ENCODE data around the gene NOS2.
"Not testable (repeated sequence)": the region's sequence is repeated elsewhere in the genome, so short reads cannot be mapped to it uniquely, and the experiment has no call there.

NOS2 gene

DNA sequence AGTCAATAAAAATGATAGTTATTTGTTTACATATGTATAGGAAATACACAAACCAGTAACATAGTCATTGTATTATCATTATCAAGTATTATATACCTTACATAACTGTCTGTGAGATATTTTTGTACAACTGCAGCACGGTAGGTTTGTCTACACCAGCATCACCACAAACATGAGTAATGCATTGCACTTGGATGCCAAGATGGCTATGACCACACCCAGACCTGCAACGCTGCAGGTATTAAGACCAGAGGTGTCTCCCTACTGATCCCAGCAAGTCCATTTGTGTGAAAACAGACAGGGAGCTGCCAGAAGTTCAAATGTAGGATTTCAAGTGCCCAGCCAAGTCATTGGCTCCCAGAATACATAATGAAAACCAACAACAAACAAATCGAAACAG, 34.2 kb upstream of the NOS2 start:
- DNase-seq (ENCODE audit: low spot score in 2 of 2) (no peak), ATAC-seq (replicated peaks; ENCODE audit: extremely low read depth, poor library complexity, severe bottlenecking) (no peak)
- Mint-ChIP-seq H3K27me3 (no peaks in the 10 kb centered on the region), H3K27ac (ENCODE audit: low read depth) (no peak overlapping the region), H3K36me3 (ENCODE audit: insufficient read depth) (no peaks in the 10 kb centered on the region), H3K4me3 (no peak overlapping the region), H3K4me1 (no peaks in the 10 kb centered on the region), H3K9me3 (peaks cover 5% of the 10 kb centered on the region)

DNA sequence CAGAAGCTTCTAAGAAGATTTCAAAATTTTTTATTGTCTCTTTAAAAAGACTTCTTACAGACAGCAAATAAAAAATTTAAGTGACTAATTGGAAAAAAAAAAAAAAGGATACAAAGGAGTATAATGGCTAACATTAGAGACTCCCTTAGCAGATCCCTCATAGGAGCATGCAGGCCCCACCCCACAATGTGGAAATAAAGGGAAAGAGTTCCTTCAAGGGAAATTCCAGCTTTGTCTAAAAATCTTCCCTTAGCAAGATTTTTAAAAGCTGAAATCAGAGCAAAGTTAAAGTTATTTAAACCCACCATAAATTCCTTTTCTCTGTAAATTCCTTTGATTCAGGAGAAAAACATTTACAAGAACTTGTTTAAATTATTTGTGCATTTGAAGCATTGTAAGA, 32.5 kb upstream of the NOS2 start:
- no peak for DNase-seq (ENCODE audit: low spot score in 2 of 2)
- no peaks in the 10 kb centered on the region for H3K27me3 Mint-ChIP-seq
- ATAC-seq (replicated peaks; ENCODE audit: extremely low read depth, poor library complexity, severe bottlenecking): no peak
- no peak overlapping the region for H3K27ac Mint-ChIP-seq (ENCODE audit: low read depth)
- H3K9me3 Mint-ChIP-seq: peaks cover 5% of the 10 kb centered on the region
- no peaks in the 10 kb centered on the region for H3K4me1 Mint-ChIP-seq
- peaks cover 1% of the 10 kb centered on the region for H3K36me3 Mint-ChIP-seq (ENCODE audit: insufficient read depth)
- H3K4me3 Mint-ChIP-seq: no peak overlapping the region

DNA sequence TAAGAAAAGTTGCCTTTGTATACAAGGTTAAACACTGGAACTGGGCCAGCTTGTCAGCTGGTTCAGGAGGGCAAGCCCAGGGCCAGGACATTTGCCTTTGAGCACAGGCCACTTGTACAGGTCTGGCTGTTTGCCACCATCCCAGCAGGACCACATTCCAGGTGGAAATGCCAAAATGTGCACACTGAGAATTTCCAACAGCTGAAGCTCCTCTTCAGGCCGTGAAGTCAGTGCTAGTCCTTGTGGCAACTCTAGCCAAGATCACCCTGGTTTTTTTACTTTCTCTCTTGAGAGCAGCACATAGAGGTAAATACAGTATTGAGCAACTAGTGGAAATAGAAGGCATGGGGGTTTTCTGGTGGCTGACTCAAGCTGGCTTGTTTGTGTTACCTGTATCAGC, 29.6 kb upstream of the NOS2 start:
- not testable (repeated sequence) for H3K27me3 Mint-ChIP-seq; H3K36me3 Mint-ChIP-seq (ENCODE audit: insufficient read depth); ATAC-seq (replicated peaks; ENCODE audit: extremely low read depth, poor library complexity, severe bottlenecking); H3K4me3 Mint-ChIP-seq; H3K4me1 Mint-ChIP-seq; H3K9me3 Mint-ChIP-seq; DNase-seq (ENCODE audit: low spot score in 2 of 2); H3K27ac Mint-ChIP-seq (ENCODE audit: low read depth)

DNA sequence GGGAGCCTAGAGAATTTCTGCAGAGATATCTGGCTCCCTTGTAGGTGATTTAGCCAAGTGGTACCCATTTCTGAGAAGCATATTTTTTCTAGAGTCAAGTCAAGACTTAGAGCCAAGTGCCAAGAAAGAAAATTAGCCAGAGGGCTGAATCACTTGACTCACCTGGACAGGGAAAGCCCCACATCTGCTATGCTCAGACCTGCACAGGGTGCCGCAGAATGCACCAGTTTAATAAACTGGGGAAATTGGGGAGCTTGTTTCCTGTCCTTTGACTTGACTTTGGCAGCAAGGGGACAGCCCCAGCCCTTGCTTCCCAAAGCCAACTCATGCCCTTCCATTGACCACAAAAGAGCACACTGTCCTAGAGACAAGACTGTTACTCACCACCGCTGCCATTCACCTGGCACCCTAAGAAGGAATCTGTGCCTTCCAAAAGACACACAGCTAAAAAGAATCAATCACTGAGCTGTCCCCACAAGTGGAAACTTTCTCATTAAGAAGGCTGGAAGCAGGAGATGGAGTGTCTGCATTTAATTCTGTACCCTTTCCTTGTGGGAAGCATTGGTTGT, 28.9 kb upstream of the NOS2 start:
- H3K4me1 Mint-ChIP-seq; H3K27ac Mint-ChIP-seq (ENCODE audit: low read depth); ATAC-seq (replicated peaks; ENCODE audit: extremely low read depth, poor library complexity, severe bottlenecking); DNase-seq (ENCODE audit: low spot score in 2 of 2); H3K27me3 Mint-ChIP-seq; H3K9me3 Mint-ChIP-seq; H3K4me3 Mint-ChIP-seq; H3K36me3 Mint-ChIP-seq (ENCODE audit: insufficient read depth): not testable (repeated sequence)

DNA sequence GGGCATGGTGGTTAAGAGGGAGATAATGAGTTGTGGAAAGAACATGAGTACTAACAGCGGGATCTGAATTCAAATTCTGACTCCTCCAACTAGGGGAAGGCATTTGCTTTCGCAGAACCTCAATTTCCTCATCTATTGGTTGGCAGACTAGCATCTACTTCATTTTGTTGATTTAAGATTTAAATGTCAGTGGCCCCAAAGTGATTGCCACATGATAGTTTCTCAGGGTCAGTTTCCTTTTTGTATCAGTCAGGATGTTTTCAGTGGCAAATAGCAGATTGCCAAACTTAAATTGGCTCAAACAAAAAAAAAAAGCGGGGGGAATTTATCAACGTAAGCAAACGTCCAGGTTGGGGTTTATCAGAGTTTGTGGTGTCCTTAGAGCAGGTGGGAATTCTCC, 25.1 kb upstream of the NOS2 start:
- Mint-ChIP-seq H3K9me3 (peaks cover 11% of the 10 kb centered on the region), H3K36me3 (ENCODE audit: insufficient read depth) (peaks cover 1% of the 10 kb centered on the region), H3K27me3 (peaks cover 9% of the 10 kb centered on the region), H3K4me3 (no peak overlapping the region), H3K4me1 (no peaks in the 10 kb centered on the region), H3K27ac (ENCODE audit: low read depth) (no peak overlapping the region)
- no peak for ATAC-seq (replicated peaks; ENCODE audit: extremely low read depth, poor library complexity, severe bottlenecking)
- DNase-seq (ENCODE audit: low spot score in 2 of 2): no peak

DNA sequence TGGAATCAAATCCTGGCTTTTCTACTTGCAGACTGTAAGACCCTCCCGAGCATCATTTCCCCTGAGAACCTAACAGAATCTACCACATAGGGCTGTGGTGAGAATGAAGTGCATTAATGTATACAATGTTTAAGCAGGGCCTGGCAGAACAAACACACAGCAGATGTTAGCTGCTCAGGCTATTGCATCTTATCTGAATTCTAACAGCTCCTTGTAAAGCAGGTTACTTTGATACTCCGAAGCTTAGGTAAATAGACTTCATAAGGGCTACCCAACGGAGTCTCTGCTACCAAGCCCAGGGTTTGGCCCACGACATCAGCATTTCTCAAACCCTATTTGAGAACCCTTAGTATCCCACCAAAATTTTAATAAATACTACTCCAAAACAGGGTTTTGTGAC, 24.4 kb upstream of the NOS2 start:
- Mint-ChIP-seq H3K4me3 (no peak overlapping the region), H3K4me1 (no peaks in the 10 kb centered on the region), H3K9me3 (peaks cover 11% of the 10 kb centered on the region), H3K36me3 (ENCODE audit: insufficient read depth) (peaks cover 1% of the 10 kb centered on the region), H3K27ac (ENCODE audit: low read depth) (no peak overlapping the region), H3K27me3 (peaks cover 9% of the 10 kb centered on the region)
- no peak for ATAC-seq (replicated peaks; ENCODE audit: extremely low read depth, poor library complexity, severe bottlenecking)
- DNase-seq (ENCODE audit: low spot score in 2 of 2): no peak

DNA sequence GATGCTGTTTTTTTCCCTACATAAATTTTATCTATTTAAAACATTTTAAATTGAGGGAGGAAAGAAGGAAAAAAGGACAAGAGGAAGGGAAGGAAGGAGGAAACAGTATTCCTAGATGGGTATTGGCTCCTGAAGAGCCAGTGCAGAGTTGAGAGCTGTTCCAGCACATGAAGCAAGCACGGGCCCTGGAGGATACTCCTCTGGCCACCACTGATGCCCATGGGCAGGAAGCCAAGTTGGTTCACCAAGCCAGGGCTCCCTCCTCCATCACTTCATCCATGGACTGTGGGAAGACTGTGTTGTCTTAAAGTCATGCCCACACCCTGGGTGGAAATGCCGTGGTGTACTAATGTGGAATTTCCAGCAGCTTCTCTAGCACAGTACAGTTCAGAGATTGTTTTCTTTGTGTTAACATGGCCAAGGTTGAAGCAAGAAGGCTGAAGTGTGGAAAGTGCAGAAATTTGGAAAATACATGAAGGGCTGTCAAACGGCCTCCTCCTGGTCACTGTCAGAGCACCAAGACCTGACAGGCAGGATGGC, 23.9 kb upstream of the NOS2 start:
- ATAC-seq (replicated peaks; ENCODE audit: extremely low read depth, poor library complexity, severe bottlenecking) (no peak), DNase-seq (ENCODE audit: low spot score in 2 of 2) (no peak)
- Mint-ChIP-seq H3K9me3 (peaks cover 11% of the 10 kb centered on the region), H3K36me3 (ENCODE audit: insufficient read depth) (peaks cover 1% of the 10 kb centered on the region), H3K27ac (ENCODE audit: low read depth) (no peak overlapping the region), H3K27me3 (peaks cover 9% of the 10 kb centered on the region), H3K4me1 (no peaks in the 10 kb centered on the region), H3K4me3 (no peak overlapping the region)

DNA sequence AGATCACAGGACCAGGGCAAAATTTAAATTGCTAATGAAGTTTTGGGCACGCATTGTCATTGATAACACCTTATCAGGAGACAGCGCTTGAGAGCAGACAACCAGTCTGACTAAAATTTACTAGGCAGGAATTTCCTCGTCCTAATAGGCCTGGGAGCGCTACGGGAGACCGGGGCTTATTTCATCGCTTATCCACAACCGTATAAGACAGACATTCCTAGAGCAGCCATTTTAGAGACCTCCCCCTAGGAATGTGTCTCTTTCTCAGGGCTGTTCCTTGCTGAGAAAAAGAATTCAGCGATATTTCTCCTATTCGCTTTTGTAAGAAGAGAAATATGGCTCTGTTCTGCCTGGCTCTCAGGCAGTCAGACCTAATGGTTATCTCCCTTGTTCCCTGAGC, 21.8 kb upstream of the NOS2 start:
- not testable (repeated sequence) for DNase-seq (ENCODE audit: low spot score in 2 of 2); H3K27ac Mint-ChIP-seq (ENCODE audit: low read depth); H3K4me1 Mint-ChIP-seq; ATAC-seq (replicated peaks; ENCODE audit: extremely low read depth, poor library complexity, severe bottlenecking); H3K27me3 Mint-ChIP-seq; H3K36me3 Mint-ChIP-seq (ENCODE audit: insufficient read depth); H3K4me3 Mint-ChIP-seq
- H3K9me3 Mint-ChIP-seq: peaks cover 11% of the 10 kb centered on the region

DNA sequence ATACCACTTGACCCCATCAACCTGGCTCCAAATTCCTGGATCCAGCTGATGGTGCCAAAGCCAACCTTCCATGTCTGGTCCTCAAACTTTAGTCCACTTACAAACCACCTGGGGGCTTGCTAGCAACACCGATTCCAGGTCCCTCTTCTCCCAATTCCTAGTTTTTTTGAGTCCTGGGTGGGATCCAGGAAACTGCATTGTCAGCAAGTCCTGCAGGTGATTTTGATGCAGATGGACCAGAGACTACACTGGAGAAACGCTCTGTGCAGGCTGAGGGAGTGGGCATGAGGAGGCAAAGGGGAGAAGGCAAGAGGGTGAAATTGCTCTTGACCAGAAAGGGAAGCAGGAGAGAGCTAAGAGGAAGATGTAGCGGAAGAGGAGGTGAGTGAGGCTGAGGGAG, 21.0 kb upstream of the NOS2 start:
- H3K27ac Mint-ChIP-seq (ENCODE audit: low read depth): no peak overlapping the region
- no peak for DNase-seq (ENCODE audit: low spot score in 2 of 2)
- no peak overlapping the region for H3K4me3 Mint-ChIP-seq
- peaks cover 11% of the 10 kb centered on the region for H3K9me3 Mint-ChIP-seq
- no peak for ATAC-seq (replicated peaks; ENCODE audit: extremely low read depth, poor library complexity, severe bottlenecking)
- H3K4me1 Mint-ChIP-seq: no peaks in the 10 kb centered on the region
- H3K36me3 Mint-ChIP-seq (ENCODE audit: insufficient read depth): no peaks in the 10 kb centered on the region
- H3K27me3 Mint-ChIP-seq: peaks cover 1% of the 10 kb centered on the region

DNA sequence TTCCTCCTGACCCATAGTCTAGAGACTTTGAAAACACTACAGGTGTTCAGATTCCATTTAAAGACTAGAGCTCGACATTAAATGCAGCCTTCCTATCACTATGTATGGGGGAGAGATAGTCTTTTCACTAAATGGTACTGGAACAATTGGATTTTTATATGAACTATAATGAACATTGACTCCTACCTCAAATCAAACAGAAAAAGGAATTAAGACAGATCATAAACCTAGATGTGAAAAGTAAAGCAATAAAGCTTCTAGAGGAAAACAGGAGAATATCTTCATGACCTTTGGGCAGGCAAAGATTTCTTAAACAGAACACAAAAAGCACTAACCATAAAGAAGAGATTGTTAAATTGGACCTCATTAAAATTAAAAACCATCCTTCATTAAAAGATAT, 18.8 kb upstream of the NOS2 start:
- H3K27me3 Mint-ChIP-seq: no peaks in the 10 kb centered on the region
- H3K9me3 Mint-ChIP-seq: peaks cover 11% of the 10 kb centered on the region
- no peak overlapping the region for H3K27ac Mint-ChIP-seq (ENCODE audit: low read depth)
- no peaks in the 10 kb centered on the region for H3K4me1 Mint-ChIP-seq
- H3K36me3 Mint-ChIP-seq (ENCODE audit: insufficient read depth): no peaks in the 10 kb centered on the region
- no peak for DNase-seq (ENCODE audit: low spot score in 2 of 2)
- H3K4me3 Mint-ChIP-seq: no peak overlapping the region
- no peak for ATAC-seq (replicated peaks; ENCODE audit: extremely low read depth, poor library complexity, severe bottlenecking)

DNA sequence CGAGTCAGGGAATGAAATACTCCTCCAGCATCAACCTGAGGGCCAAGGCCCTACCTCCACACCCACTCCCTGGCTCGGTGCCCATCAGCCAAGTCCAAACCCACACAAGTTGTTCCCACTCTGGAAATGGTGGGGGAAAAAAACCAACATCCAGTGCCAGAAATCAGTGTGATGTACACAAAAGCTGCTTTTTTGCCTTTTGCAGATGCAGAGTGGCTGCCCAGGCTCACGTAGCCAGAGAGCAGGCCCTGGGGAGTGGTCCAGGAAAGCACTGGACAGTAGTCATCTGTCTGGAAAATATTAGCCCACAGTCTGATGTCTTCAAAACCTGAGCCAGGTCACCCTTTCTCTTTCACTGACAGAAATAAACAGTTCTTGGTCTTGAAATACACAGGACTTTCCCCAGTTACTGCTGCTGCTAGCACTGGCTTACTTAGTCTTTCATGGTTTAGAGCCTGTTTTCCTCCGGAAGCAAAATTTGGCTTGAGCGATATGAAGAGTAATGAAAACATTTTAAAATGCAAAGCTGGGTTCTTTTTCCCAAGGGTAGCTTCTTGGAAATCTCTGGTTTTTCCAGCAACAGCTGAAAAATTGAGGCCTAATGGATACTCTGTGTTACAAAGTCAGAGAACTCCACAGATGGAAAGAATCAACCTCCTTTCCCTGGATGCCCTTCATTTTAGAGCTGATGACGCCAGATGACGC, 18.2 kb upstream of the NOS2 start:
- Mint-ChIP-seq H3K27ac (ENCODE audit: low read depth) (no peak overlapping the region), H3K36me3 (ENCODE audit: insufficient read depth) (no peaks in the 10 kb centered on the region), H3K4me1 (no peaks in the 10 kb centered on the region), H3K4me3 (no peak overlapping the region), H3K9me3 (peaks cover 11% of the 10 kb centered on the region), H3K27me3 (no peaks in the 10 kb centered on the region)
- DNase-seq (ENCODE audit: low spot score in 2 of 2) (no peak), ATAC-seq (replicated peaks; ENCODE audit: extremely low read depth, poor library complexity, severe bottlenecking) (no peak)

DNA sequence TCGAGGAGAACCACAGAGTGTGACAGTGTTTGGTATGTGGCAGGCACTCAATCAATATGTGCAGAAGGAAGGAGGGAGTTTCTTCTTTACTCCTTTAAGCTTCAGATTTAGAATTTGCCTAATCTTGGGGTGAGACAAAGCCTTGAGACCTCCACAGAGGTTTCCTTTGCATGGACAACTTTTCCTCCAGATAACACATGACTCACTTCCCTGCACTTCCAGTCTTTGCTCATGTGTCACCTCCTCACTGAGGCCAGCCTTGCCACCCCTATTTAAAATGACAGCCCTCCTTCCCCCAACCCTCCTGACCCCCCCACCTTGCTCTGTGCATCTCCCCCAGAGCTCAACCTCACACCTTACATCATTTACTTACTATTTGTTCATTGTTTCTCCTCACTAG, 17.4 kb upstream of the NOS2 start:
- H3K36me3 Mint-ChIP-seq (ENCODE audit: insufficient read depth): no peaks in the 10 kb centered on the region
- DNase-seq (ENCODE audit: low spot score in 2 of 2) (no peak), ATAC-seq (replicated peaks; ENCODE audit: extremely low read depth, poor library complexity, severe bottlenecking) (no peak)
- H3K27ac Mint-ChIP-seq (ENCODE audit: low read depth): no peak overlapping the region
- no peak overlapping the region for H3K4me3 Mint-ChIP-seq
- peaks cover 11% of the 10 kb centered on the region for H3K9me3 Mint-ChIP-seq
- H3K4me1 Mint-ChIP-seq: no peaks in the 10 kb centered on the region
- no peaks in the 10 kb centered on the region for H3K27me3 Mint-ChIP-seq

DNA sequence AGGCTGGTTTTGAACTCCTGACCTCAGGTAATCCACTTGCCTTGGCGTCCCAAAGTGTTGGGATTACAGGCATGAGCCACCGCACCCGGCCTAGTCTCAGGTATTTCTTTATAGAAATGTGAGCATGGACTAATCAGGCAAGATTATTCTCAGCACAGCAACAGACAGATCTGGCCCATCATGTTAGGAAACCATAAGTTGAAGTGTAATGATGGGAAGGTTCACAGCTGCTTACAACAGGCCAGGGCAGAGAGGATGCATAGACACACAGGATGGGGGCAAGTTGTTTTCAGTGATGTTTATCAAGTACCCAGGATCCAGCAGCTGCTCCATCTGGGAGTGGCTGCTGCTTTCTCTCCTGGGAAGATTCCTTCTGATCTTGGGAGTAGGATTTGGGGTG, 16.6 kb upstream of the NOS2 start:
- H3K36me3 Mint-ChIP-seq (ENCODE audit: insufficient read depth): no peaks in the 10 kb centered on the region
- H3K27ac Mint-ChIP-seq (ENCODE audit: low read depth): peak overlapping the region; percentile 49
- peaks cover 11% of the 10 kb centered on the region for H3K9me3 Mint-ChIP-seq
- no peaks in the 10 kb centered on the region for H3K27me3 Mint-ChIP-seq
- H3K4me1 Mint-ChIP-seq: no peaks in the 10 kb centered on the region
- no peak for DNase-seq (ENCODE audit: low spot score in 2 of 2)
- H3K4me3 Mint-ChIP-seq: no peak overlapping the region
- no peak for ATAC-seq (replicated peaks; ENCODE audit: extremely low read depth, poor library complexity, severe bottlenecking)
